Progenitor cell of endocrine pancreas (in vitro differentiated cells): ENCODE measurements around the gene VEGFB. TPM values are rescaled to one million over a fixed set of nuclear protein-coding genes. Genes with fewer than 3 reads are reported as not detected.

Experiments used
- DNase-seq: peaks from one replicate; pipeline ENCODE4 v3.0.0; 2021; ENCODE audit warnings: low spot score; ENCODE audit not compliant: unreplicated experiment
- H3K27ac Mint-ChIP-seq: 2 replicates; pipeline ENCODE4 v1.8.0; 2021; ENCODE audit warnings: mild to moderate bottlenecking, moderate library complexity, mixed read lengths
- H3K27me3 Mint-ChIP-seq: 2 replicates; pipeline ENCODE4 v1.8.0; 2021; ENCODE audit warnings: mixed read lengths
- H3K36me3 Mint-ChIP-seq: 2 replicates; pipeline ENCODE4 v1.8.0; 2022; ENCODE audit warnings: mixed read lengths; ENCODE audit not compliant: insufficient read depth
- H3K4me1 Mint-ChIP-seq: 2 replicates; pipeline ENCODE4 v1.8.0; 2021; ENCODE audit warnings: low read depth, mixed read lengths
- H3K4me3 Mint-ChIP-seq: 2 replicates; pipeline ENCODE4 v1.8.0; 2021; ENCODE audit warnings: low read depth, mild to moderate bottlenecking, moderate library complexity, mixed read lengths
- H3K9me3 Mint-ChIP-seq: 2 replicates; pipeline ENCODE4 v1.8.0; 2021; ENCODE audit warnings: low read depth, mixed read lengths
- total RNA-seq: library from RNA; stranded (reverse); gene quantifications from 2 replicates; pipeline ENCODE4 v1.2.1, GENCODE V29; 2021
- TF ChIP-seq, protein P1 (sequence below): fragments of 200-600 bp; sonication (generic); IDR thresholded peaks from one replicate; pipeline ENCODE4 v1.5.0; 2021; ENCODE audit warnings: antibody characterized with exemption, mild to moderate bottlenecking; ENCODE audit not compliant: unreplicated experiment

The VEGFB gene
- total RNA-seq, 1 donor from 2014 or later = 68.2 TPM

DNA sequence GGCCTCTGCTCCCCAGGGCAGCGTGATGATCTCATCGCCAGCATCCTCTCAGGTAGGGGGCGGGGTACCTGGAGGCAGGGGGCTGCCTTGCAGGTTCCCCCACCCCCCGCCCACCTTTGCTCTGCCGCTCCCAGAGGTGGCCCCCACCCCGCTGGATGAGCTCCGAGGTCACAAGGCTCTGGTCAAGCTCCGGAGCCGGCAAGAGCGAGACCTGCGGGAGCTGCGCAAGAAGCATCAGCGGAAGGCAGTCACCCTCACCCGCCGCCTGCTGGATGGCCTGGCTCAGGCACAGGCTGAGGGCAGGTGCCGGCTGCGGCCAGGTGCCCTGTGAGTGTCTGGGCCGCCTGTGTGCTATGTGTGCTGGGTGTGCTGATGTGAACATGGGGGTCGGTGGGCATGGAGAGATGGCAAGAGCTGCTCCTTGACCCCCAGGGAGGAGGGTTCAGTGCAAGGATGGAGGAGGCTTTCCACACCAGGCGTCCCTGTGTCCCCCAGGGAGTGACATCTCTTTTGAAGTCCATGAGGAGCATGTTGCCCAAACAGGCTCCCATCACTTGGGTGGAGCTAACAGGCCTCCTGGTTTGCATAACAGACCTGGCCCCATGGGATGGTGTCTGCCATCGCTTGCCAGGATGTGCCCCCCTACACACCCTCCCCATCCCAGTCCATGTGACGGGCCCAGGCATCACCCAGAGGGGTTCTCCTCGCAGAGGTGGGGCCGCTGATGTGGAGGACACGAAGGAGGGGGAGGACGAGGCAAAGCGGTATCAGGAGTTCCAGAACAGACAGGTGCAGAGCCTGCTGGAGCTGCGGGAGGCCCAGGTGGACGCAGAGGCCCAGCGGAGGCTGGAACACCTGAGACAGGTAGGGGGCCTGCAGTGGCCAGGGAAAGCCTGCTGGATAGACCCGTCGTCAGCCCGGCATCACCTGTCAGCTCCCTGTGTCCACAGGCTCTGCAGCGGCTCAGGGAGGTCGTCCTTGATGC is 31.1 kb downstream of the VEGFB start:
- Mint-ChIP-seq H3K9me3 (no peaks in the 10 kb centered on the region), H3K27me3 (no peaks in the 10 kb centered on the region), H3K36me3 (peaks cover 5% of the 10 kb centered on the region), H3K4me1 (peaks cover 8% of the 10 kb centered on the region), H3K27ac (no peak overlapping the region), H3K4me3 (no peak overlapping the region)
- TF ChIP-seq, protein P1, sequence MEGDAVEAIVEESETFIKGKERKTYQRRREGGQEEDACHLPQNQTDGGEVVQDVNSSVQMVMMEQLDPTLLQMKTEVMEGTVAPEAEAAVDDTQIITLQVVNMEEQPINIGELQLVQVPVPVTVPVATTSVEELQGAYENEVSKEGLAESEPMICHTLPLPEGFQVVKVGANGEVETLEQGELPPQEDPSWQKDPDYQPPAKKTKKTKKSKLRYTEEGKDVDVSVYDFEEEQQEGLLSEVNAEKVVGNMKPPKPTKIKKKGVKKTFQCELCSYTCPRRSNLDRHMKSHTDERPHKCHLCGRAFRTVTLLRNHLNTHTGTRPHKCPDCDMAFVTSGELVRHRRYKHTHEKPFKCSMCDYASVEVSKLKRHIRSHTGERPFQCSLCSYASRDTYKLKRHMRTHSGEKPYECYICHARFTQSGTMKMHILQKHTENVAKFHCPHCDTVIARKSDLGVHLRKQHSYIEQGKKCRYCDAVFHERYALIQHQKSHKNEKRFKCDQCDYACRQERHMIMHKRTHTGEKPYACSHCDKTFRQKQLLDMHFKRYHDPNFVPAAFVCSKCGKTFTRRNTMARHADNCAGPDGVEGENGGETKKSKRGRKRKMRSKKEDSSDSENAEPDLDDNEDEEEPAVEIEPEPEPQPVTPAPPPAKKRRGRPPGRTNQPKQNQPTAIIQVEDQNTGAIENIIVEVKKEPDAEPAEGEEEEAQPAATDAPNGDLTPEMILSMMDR = no peak
- DNase-seq = no peak

DNA sequence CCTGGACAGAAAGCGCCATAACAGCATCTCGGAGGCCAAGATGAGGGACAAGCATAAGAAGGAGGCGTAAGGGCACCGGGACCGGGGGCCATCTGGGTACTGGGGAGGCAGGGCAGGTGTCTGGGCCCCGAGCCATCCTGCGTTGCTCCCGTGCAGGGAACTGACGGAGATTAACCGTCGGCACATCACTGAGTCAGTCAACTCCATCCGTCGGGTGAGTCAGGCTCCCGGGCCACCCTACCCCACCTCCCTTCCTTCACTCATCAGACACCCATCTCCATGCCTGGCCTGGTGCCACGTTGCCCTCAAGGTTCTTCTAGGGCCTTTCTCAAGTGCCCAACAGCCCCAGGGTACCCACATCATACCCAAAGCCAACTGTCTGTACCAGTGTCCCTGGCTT is 32.0 kb downstream of the VEGFB start:
- H3K4me1 Mint-ChIP-seq = peaks cover 8% of the 10 kb centered on the region
- H3K9me3 Mint-ChIP-seq = no peaks in the 10 kb centered on the region
- DNase-seq = no peak
- H3K27ac Mint-ChIP-seq = no peak overlapping the region
- TF ChIP-seq, protein P1 = no peak
- peaks cover 5% of the 10 kb centered on the region for H3K36me3 Mint-ChIP-seq
- no peak overlapping the region for H3K4me3 Mint-ChIP-seq
- H3K27me3 Mint-ChIP-seq = no peaks in the 10 kb centered on the region

DNA sequence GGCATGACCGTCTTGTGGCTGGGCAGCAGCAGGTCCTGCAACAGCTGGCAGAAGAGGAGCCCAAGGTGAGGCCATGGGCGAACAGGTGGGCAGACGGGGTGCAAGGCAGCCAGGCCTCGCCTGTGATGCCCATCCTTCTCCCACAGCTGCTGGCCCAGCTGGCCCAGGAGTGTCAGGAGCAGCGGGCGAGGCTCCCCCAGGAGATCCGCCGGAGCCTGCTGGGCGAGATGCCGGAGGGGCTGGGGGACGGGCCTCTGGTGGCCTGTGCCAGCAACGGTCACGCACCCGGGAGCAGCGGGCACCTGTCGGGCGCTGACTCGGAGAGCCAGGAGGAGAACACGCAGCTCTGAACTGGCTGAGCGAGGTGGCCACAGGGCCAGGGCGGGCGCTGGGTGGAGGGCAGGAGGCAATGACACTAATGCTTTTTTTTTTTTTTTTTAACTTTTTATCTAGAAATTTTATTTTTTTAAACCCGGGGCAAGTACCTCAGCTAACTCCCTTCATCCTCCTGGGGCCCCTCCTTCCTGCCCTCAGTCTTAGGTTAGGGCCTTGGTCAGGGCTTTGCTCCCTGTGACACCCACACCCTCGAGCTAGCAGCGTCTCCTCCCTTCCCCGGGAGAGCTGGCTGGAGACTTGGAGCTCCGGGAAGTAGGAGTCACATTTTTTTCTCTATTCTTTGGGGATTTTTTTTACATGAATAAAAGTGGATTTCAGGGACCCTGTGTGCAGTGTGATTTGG is 33.0 kb downstream of the VEGFB start:
- Mint-ChIP-seq H3K9me3 (no peaks in the 10 kb centered on the region), H3K36me3 (peaks cover 5% of the 10 kb centered on the region), H3K27ac (no peak overlapping the region), H3K27me3 (no peaks in the 10 kb centered on the region), H3K4me3 (no peak overlapping the region), H3K4me1 (peaks cover 12% of the 10 kb centered on the region)
- DNase-seq = no peak
- TF ChIP-seq, protein P1 = no peak

DNA sequence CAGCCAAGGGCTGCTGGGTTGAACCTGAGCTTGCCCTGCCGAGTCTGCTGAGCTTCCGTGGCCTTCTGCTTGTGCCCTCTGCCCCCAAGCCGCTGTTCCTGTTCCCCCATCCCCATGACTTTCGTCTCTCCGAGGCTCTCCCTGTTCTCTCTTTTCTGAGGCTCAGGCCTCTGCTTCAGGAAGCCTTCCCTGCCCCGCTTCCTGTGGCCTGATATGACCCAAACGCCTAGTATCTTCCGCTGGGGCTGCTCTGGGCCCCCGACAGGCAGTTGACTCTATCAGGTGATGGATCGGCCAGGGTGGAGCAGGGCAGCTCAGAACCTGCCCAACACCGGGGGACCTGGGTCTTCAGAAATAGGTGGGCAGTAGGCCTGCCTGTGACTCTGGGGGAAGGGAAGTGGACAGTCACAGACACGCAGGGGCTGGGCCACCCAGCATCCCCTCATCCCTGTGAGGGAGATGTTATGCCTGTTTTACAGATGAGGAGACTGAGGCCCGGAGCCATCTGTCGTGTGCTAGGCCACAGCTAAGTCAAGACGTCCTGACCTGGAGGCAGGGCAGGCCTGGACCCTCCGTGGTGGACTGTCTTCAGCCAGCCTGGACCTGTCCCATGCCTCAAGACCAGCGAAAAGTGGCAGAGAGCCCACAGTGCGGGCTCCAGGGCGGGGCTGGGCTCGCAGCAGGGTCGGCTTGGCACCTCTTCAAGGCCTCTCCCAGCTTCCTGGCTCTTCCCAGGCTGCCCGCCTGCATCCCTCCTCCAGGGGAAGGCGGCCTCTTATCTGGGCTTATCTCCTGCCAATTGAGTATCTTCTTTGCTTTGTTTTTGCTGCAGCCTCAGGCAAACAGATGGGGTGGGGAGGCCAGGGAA is 33.9 kb downstream of the VEGFB start:
- H3K4me1 Mint-ChIP-seq = peaks cover 12% of the 10 kb centered on the region
- no peaks in the 10 kb centered on the region for H3K9me3 Mint-ChIP-seq
- H3K27me3 Mint-ChIP-seq = no peaks in the 10 kb centered on the region
- H3K36me3 Mint-ChIP-seq = peaks cover 2% of the 10 kb centered on the region
- TF ChIP-seq, protein P1 = no peak
- no peak for DNase-seq
- peak overlapping the region; percentile 90 for H3K27ac Mint-ChIP-seq
- H3K4me3 Mint-ChIP-seq = peak overlapping the region; percentile 98
